HEK293 (cell line): ENCODE results near the gene ITPKC.

ENCODE experiments used
- CTCF ChIA-PET: fragments of 350-600 bp; formaldehyde crosslinking; extraction: SDS; loops from one replicate; lab custom pipeline; 2021; ENCODE audit warnings: antibody characterized with exemption; lab: Yijun Ruan, JAX
- POLR2A ChIA-PET: fragments of 300-600 bp; formaldehyde crosslinking; extraction: SDS; loops from one replicate; lab custom pipeline; 2020; ENCODE audit warnings: antibody characterized with exemption, inconsistent platforms; lab: Yijun Ruan, JAX
- H3K27ac ChIP-seq: fragments of 200-500 bp; sonication (Bioruptor generic); 2 replicates; pipeline ENCODE4 v1.5.1; 2014; ENCODE audit warnings: low read depth, low read length, control low read depth, inconsistent platforms; ENCODE audit errors: extremely low read depth
- H3K36me3 ChIP-seq, 2 experiments: fragments of 200-500 bp in 1 of 2; sonication (Bioruptor generic) in 1 of 2; 1 replicate in 1 of 2; 2 replicates in 1 of 2; pipeline ENCODE4 v1.5.1; 2014 to 2017; ENCODE audit warnings: inconsistent platforms in 2 of 2, low read length in 2 of 2; ENCODE audit not compliant: control insufficient read depth in 2 of 2, insufficient read depth in 1 of 2
- H3K4me1 ChIP-seq: fragments of 200-500 bp; sonication (Bioruptor generic); 2 replicates; pipeline ENCODE4 v1.5.1; 2014; ENCODE audit warnings: mild to moderate bottlenecking, low read length, inconsistent platforms; ENCODE audit not compliant: control insufficient read depth, insufficient read depth
- H3K4me3 ChIP-seq: 2 replicates; pipeline ENCODE4 v1.5.1; 2011; ENCODE audit warnings: low read depth, mild to moderate bottlenecking, control low read depth, low read length, moderate library complexity
- H3K9me3 ChIP-seq: fragments of 200-500 bp; sonication (Bioruptor generic); 2 replicates; pipeline ENCODE4 v1.5.1; 2014; ENCODE audit warnings: low read depth, low read length, inconsistent platforms; ENCODE audit not compliant: control insufficient read depth, insufficient read depth
- GLIS1 ChIP-seq: fragments of 450-650 bp; formaldehyde crosslinking; IDR thresholded peaks from 2 replicates; pipeline ENCODE4 v1.5.1; 2016; ENCODE audit warnings: missing biosample characterization, missing genetic modification characterization
- GLIS2 ChIP-seq: fragments of 450-650 bp; formaldehyde crosslinking; IDR thresholded peaks from 2 replicates; pipeline ENCODE4 v1.5.1; 2016; ENCODE audit warnings: missing biosample characterization, missing genetic modification characterization
- IKZF3 ChIP-seq: fragments of 450-650 bp; IDR thresholded peaks from 2 replicates; pipeline ENCODE4 v1.5.0; 2018; ENCODE audit warnings: missing biosample characterization, mild to moderate bottlenecking, missing genetic modification characterization, moderate library complexity
- OSR2 ChIP-seq: fragments of 450-650 bp; formaldehyde crosslinking; IDR thresholded peaks from 2 replicates; pipeline ENCODE4 v1.5.1; 2016; ENCODE audit warnings: missing biosample characterization, missing genetic modification characterization
- TRIM28 ChIP-seq: IDR thresholded peaks from 2 replicates; pipeline ENCODE4 v1.6.1; 2011; ENCODE audit warnings: low read length, control low read depth, borderline replicate concordance
- WT1 ChIP-seq: fragments of 450-650 bp; formaldehyde crosslinking; IDR thresholded peaks from 2 replicates; pipeline ENCODE4 v1.5.1; 2016; ENCODE audit warnings: missing biosample characterization, missing genetic modification characterization
- YY1 ChIP-seq: fragments of 450-650 bp; formaldehyde crosslinking; IDR thresholded peaks from 2 replicates; pipeline ENCODE4 v1.5.1; 2018; ENCODE audit warnings: missing biosample characterization, missing genetic modification characterization
- ZBTB17 ChIP-seq: fragments of 450-650 bp; formaldehyde crosslinking; IDR thresholded peaks from 2 replicates; pipeline ENCODE4 v1.5.1; 2016; ENCODE audit warnings: missing biosample characterization, missing genetic modification characterization
- ZEB2 ChIP-seq: fragments of 450-650 bp; formaldehyde crosslinking; IDR thresholded peaks from 2 replicates; pipeline ENCODE4 v1.5.1; 2016; ENCODE audit warnings: missing biosample characterization, missing genetic modification characterization
- ZIC2 ChIP-seq: fragments of 450-650 bp; formaldehyde crosslinking; IDR thresholded peaks from 2 replicates; pipeline ENCODE4 v1.5.1; 2016; ENCODE audit warnings: missing biosample characterization, missing genetic modification characterization
- ZNF10 ChIP-seq: fragments of 450-650 bp; formaldehyde crosslinking; IDR thresholded peaks from 2 replicates; pipeline ENCODE4 v1.5.1; 2017; ENCODE audit warnings: missing biosample characterization, missing genetic modification characterization
- ZNF121 ChIP-seq: fragments of 450-650 bp; formaldehyde crosslinking; IDR thresholded peaks from 2 replicates; pipeline ENCODE4 v1.5.1; 2016; ENCODE audit warnings: missing biosample characterization, missing genetic modification characterization
- ZNF138 ChIP-seq: fragments of 450-650 bp; formaldehyde crosslinking; IDR thresholded peaks from 2 replicates; pipeline ENCODE4 v1.5.1; 2016; ENCODE audit warnings: missing biosample characterization, missing genetic modification characterization, borderline replicate concordance
- ZNF510 ChIP-seq: fragments of 450-650 bp; formaldehyde crosslinking; IDR thresholded peaks from 2 replicates; pipeline ENCODE4 v1.5.1; 2018; ENCODE audit warnings: mild to moderate bottlenecking, missing genetic modification characterization, missing biosample characterization; ENCODE audit not compliant: insufficient replicate concordance
- ZNF600 ChIP-seq: fragments of 450-650 bp; formaldehyde crosslinking; IDR thresholded peaks from 2 replicates; pipeline ENCODE4 v1.5.1; 2016; ENCODE audit warnings: missing biosample characterization, missing genetic modification characterization
- ZNF626 ChIP-seq: fragments of 450-650 bp; sonication (Bioruptor Pico); formaldehyde crosslinking; IDR thresholded peaks from 2 replicates; pipeline ENCODE4 v1.5.1; 2018; ENCODE audit warnings: missing biosample characterization, missing genetic modification characterization, inconsistent platforms
- ZNF670 ChIP-seq: fragments of 450-650 bp; formaldehyde crosslinking; IDR thresholded peaks from 2 replicates; pipeline ENCODE4 v1.5.1; 2016; ENCODE audit warnings: missing biosample characterization, missing genetic modification characterization, low read depth
- ZNF785 ChIP-seq: fragments of 450-650 bp; formaldehyde crosslinking; IDR thresholded peaks from 2 replicates; pipeline ENCODE4 v1.5.1; 2016; ENCODE audit warnings: missing biosample characterization, missing genetic modification characterization
- ZNF837 ChIP-seq: fragments of 450-650 bp; formaldehyde crosslinking; IDR thresholded peaks from 2 replicates; pipeline ENCODE4 v1.5.1; 2016; ENCODE audit warnings: missing biosample characterization, missing genetic modification characterization
- TF ChIP-seq, protein P1 (sequence below): fragments of 450-650 bp; formaldehyde crosslinking; IDR thresholded peaks from 2 replicates; pipeline ENCODE4 v1.5.1; 2017; ENCODE audit warnings: missing biosample characterization, mild to moderate bottlenecking, missing genetic modification characterization, moderate library complexity
- TF ChIP-seq, protein P2 (sequence below): fragments of 450-650 bp; formaldehyde crosslinking; IDR thresholded peaks from 2 replicates; pipeline ENCODE4 v1.5.1; 2016; ENCODE audit warnings: missing biosample characterization, missing genetic modification characterization
- TF ChIP-seq, protein P3 (sequence below): fragments of 450-650 bp; formaldehyde crosslinking; IDR thresholded peaks from 2 replicates; pipeline ENCODE4 v1.5.1; 2016; ENCODE audit warnings: missing biosample characterization, missing genetic modification characterization

The ITPKC gene

DNA sequence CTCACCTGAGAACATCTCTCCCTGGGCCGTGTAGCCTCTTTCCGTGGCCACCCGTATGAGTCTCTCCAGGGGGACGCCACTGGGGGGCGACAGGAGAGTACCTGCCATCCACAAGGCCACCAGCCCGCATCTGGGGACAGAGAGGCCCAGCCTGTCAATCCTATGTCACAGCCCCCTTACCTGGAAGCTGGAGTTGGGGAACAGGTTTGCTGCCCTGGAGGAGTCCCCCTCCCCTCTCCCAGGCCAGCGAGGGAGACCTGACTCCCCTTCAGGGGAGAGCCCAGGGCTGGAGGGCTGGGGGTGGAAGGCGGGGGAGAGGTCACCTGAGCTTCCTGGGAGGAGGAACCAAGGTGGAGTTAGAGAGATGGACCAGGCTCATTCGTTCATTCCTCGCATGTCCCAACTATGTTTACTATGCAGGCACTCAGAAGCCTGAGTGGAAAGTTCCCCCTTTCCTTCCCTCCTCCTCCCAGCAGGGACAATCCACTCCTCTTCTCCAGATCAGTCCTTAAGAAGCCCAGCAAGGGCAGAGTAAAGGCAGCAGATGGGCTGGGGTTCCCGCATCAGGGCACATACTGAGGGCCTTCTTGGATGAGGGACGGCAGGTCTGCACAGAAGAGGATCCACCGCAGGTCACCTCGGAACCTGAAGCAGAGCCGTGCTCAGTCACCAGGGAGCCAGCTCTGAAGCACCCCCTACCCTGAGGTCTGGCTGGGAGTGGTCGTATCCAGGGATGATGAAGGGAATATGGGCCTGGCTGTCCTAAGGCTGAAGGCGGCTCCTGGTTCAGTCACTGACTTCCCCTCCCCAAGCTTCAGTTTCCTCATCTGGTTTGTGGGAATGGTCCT is 27.9 kb downstream of the ITPKC start:
- H3K4me3 ChIP-seq = no peak overlapping the region

DNA sequence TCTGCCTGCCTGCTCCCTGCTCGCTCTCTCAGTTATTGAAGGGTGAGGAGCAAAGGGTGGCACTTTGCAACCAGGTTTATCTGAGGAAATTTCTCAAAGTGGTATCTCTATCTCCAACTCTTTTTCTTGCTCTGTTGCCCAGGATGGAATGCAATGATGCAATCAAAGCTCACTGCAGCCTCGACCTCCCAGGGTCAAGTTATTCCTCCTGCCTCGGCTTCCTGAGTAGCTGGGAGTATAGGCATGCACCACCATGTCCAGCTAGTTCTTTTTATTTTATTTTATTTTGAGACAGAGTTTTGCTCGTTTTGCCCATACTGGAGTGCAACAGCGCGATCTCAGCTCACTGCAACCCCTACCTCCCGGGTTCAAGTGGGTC is 28.5 kb downstream of the ITPKC start:
- H3K9me3 ChIP-seq = no peaks in the 10 kb centered on the region
- H3K27ac ChIP-seq = peak overlapping the region; percentile 49; the same call in 1 of the 2 replicates
- peaks cover 13% of the 10 kb centered on the region for H3K4me1 ChIP-seq
- ChIA-PET POLR2A (interaction anchor here (0.6 to 4.2 kb wide), 7 partner anchors 9 to 135 kb away, joined by 4 to 30 read pairs (median 6); partner anchors contain the start of genes COQ8B, EGLN2, ITPKC and RAB4B), CTCF (interaction anchor here (0.6 to 3.3 kb wide), 9 partner anchors 9 to 604 kb away, joined by 3 to 23 read pairs (median 6); partner anchors contain the start of genes COQ8B and ITPKC)
- H3K36me3 ChIP-seq = peaks cover 49 to 54% of the 10 kb centered on the region in 2 experiments; a peak in 2 of 3 replicates
- H3K4me3 ChIP-seq = no peak overlapping the region
- no peak for TF ChIP-seq ZNF138 (tag by site-specific recombination)
- TF ChIP-seq GLIS1 (tag by site-specific recombination) = peak; percentile 94
- TF ChIP-seq ZNF10 (tag by site-specific recombination) = no peak
- TF ChIP-seq ZNF785 (tag by site-specific recombination) = no peak
- TF ChIP-seq ZNF121 = no peak
- TF ChIP-seq ZNF837 (tag by site-specific recombination) = no peak
- peak; percentile 80 for TF ChIP-seq OSR2
- no peak for TF ChIP-seq YY1 (tag by site-specific recombination)
- no peak for TF ChIP-seq TRIM28
- TF ChIP-seq ZNF670 = no peak
- TF ChIP-seq ZNF626 = no peak
- TF ChIP-seq ZIC2 = peak; percentile 42; the same call in 1 of the 2 replicates
- no peak for TF ChIP-seq ZEB2 (tag by site-specific recombination)
- no peak for TF ChIP-seq ZNF510 (tag by site-specific recombination)

More for the DNA sequence above, 27.9 kb downstream of the ITPKC start:
- ChIA-PET CTCF (interaction anchor here (0.6 to 3.3 kb wide), 19 partner anchors 10 to 1659 kb away, joined by 3 to 23 read pairs (median 4); partner anchors contain the start of genes COQ8B and ITPKC), POLR2A (interaction anchor here (0.6 to 4.3 kb wide), 9 partner anchors 9 to 400 kb away, joined by 3 to 30 read pairs (median 6); partner anchors contain the start of genes COQ8B, EGLN2, ITPKC and RAB4B)
- TF ChIP-seq GLIS2 (tag by site-specific recombination) (peak; percentile 56), ZNF138 (tag by site-specific recombination) (no peak), ZNF626 (no peak), WT1 (0 out of 2 replicates have a peak, but pooled peaks have one; percentile 26), ZIC2 (peak; percentile 24; the same call in 1 of the 2 replicates), IKZF3 (tag by site-specific recombination) (peak; percentile 48), ZBTB17 (tag by site-specific recombination) (peak; percentile 52), ZNF600 (peak; percentile 68)
- TF ChIP-seq, protein P1, sequence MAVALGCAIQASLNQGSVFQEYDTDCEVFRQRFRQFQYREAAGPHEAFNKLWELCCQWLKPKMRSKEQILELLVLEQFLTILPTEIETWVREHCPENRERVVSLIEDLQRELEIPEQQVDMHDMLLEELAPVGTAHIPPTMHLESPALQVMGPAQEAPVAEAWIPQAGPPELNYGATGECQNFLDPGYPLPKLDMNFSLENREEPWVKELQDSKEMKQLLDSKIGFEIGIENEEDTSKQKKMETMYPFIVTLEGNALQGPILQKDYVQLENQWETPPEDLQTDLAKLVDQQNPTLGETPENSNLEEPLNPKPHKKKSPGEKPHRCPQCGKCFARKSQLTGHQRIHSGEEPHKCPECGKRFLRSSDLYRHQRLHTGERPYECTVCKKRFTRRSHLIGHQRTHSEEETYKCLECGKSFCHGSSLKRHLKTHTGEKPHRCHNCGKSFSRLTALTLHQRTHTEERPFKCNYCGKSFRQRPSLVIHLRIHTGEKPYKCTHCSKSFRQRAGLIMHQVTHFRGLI (tag by site-specific recombination) = 0 out of 2 replicates have a peak, but pooled peaks have one; percentile 13
- TF ChIP-seq, protein P2, sequence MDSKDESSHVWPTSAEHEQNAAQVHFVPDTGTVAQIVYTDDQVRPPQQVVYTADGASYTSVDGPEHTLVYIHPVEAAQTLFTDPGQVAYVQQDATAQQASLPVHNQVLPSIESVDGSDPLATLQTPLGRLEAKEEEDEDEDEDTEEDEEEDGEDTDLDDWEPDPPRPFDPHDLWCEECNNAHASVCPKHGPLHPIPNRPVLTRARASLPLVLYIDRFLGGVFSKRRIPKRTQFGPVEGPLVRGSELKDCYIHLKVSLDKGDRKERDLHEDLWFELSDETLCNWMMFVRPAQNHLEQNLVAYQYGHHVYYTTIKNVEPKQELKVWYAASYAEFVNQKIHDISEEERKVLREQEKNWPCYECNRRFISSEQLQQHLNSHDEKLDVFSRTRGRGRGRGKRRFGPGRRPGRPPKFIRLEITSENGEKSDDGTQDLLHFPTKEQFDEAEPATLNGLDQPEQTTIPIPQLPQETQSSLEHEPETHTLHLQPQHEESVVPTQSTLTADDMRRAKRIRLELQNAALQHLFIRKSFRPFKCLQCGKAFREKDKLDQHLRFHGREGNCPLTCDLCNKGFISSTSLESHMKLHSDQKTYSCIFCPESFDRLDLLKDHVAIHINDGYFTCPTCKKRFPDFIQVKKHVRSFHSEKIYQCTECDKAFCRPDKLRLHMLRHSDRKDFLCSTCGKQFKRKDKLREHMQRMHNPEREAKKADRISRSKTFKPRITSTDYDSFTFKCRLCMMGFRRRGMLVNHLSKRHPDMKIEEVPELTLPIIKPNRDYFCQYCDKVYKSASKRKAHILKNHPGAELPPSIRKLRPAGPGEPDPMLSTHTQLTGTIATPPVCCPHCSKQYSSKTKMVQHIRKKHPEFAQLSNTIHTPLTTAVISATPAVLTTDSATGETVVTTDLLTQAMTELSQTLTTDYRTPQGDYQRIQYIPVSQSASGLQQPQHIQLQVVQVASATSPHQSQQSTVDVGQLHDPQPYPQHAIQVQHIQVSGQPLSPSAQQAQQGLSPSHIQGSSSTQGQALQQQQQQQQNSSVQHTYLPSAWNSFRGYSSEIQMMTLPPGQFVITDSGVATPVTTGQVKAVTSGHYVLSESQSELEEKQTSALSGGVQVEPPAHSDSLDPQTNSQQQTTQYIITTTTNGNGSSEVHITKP (tag by site-specific recombination) = peak; percentile 83
- TF ChIP-seq, protein P3, sequence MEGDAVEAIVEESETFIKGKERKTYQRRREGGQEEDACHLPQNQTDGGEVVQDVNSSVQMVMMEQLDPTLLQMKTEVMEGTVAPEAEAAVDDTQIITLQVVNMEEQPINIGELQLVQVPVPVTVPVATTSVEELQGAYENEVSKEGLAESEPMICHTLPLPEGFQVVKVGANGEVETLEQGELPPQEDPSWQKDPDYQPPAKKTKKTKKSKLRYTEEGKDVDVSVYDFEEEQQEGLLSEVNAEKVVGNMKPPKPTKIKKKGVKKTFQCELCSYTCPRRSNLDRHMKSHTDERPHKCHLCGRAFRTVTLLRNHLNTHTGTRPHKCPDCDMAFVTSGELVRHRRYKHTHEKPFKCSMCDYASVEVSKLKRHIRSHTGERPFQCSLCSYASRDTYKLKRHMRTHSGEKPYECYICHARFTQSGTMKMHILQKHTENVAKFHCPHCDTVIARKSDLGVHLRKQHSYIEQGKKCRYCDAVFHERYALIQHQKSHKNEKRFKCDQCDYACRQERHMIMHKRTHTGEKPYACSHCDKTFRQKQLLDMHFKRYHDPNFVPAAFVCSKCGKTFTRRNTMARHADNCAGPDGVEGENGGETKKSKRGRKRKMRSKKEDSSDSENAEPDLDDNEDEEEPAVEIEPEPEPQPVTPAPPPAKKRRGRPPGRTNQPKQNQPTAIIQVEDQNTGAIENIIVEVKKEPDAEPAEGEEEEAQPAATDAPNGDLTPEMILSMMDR (tag by site-specific recombination) = peak; percentile 68
- Histone ChIP-seq H3K36me3 (peaks cover 51 to 54% of the 10 kb centered on the region in 2 experiments; a peak in 2 of 3 replicates), H3K27ac (peak overlapping the region; percentile 49; the same call in 1 of the 2 replicates), H3K4me1 (peaks cover 11% of the 10 kb centered on the region), H3K9me3 (no peaks in the 10 kb centered on the region)
